HPDE6-E6E7 (cell line): ENCODE results near the gene GREB1L.

Experiments
- DNase-seq: peaks from one replicate; pipeline ENCODE4 v3.0.0; 2011; ENCODE audit warnings: missing footprints; ENCODE audit errors: extremely low spot score

The GREB1L gene

DNA sequence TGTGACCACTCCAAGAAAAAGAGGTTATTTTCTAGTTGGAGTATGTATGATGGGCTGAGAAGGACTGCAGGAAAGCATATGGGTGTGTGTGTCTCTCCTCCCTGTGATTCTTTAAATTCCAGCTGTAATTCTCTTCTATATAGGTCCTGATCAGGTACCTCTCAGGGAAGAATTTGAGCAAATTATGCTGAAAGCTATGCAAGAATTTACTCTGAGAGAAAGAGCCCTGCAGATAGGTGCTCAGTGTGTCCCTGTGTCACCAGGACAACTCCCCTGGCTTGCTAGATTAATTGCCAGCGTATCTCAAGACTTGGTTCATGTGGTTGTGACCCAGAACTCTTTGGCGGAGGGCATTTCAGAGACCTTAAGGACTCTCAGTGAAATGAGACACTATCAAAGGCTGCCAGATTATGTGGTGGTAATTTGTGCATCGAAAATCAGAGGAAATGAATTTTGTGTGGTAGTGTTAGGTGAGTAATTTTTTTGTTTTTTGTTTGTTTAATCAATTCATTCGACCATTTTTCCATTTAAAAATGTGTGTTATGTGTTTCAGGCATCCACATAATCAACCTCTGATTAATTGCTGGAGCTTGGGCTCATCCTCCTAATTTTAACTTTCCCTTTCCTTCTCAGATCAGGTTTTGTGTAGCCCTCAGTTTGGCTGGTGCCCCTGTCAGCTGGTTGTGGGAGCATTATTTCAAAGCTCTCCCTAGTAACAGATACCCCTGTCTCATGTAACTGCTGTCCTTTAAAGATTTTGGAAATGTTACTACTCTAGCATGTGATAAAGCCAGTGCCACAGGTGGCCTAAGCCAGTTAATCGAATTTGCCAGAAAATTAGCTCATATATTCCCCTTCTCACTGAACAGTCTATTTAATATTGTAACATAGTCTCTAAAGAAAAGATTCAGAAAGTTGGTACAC lies 207.6 kb downstream of the GREB1L start:
- DNase-seq, result no peak

DNA sequence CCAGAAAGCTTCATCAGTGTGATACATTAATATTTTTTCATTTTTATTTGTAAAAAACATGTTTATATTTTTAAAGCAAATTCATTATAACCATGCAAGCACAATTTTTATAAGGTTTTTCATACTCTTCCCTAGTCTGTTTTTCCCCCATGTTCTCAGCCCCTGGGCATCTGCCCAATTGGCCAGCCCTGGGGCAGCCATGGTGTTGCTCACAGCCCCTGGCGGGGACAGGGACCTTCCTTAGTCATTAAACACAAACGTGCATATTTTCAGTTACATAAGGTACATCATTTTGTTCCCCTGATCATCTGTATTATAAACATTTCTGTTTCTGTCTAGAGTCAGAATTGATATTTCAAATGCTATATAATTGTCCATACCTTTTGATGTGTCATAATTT lies 208.5 kb downstream of the GREB1L start:
- no peak for DNase-seq

DNA sequence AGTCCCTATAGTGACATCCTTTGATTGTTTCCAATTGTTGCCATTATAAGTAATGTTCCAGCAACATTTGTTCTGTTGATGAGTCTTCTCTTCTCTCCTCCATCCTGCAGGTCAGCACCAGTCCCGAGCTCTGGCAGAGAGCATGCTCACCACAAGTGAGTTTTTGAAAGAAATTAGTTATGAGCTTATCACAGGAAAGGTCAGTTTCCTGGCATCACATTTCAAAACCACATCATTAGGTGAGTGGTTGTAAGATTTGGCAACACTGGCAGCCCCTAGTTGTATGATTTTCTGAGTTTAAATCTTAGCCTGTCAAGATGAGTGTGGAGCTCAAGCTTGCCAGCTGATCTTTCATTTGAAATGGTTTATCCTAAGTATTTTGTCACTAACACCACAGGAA lies 208.9 kb downstream of the GREB1L start:
- DNase-seq, result no peak

DNA sequence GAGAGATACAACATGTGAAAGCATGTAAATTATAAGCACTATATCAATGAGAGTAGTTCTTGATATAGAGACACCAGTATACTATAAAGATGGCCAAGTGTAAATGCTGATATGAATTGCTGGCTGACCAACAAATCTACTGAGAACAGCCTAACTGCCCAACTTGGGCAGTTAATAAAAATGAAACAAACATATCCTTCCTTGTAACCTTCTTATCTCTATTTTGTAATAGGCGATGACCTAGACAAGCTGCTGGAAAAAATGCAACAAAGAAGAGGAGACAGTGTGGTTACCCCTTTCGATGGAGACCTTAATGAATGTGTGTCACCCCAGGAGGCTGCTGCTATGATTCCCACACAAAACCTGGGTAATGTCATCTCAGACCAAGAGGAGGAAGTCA lies 209.8 kb downstream of the GREB1L start:
- no peak for DNase-seq

DNA sequence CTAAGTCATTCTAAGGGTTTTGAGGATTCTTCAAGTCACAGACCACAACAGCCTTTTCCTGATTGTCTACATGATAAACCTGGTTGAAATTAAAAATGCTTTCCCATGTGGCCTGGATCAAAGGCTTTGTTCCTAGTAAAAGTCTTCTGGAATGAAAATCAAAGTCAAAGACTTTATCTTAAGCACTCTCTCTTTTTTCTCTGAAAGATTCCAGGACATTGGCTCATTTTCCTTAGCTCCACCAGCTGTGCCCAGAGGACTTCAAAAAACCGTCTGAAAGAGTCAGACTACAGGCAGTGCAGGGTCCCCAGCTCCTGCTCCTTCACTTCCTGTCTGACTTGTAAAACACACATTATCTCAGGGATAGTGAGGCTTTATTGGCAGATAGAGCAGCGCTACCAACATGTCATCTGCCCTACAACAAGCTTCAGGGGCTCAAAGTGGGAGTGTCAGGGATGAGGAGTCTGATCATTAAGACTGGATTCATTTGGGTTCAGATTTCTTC lies 210.3 kb downstream of the GREB1L start:
- DNase-seq, result no peak

DNA sequence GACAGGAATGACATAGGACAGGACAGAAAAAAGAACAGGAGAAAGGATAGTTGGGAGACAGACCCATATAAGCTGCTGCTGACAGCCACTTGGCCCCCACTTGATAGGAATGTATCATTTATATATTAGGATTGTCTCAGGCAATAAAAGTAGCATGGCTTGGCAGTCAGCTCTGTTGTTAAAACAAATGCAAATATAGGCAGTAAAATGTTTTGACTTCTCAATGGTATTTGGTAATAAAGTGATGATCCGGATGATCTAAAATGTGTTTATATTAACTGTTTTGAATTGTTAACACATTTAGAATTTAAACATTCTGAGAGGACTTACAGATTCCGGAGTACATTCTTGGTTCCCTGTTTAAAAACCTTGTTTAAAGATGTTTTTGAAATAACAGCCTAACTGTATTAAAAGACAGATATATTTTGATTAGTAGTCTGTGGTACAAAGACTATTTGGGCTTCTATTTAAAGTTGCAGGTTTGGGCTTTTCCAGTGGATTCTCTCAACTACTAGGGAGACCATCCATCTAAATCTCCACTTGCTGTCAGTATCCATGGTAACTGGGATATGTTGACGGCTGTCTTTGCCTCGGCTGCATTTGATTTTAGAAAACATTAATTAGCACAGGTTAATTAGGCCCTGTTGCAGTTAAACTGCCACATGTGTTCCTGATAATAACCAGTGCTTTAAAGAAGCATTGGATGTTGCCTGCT lies 210.9 kb downstream of the GREB1L start:
- DNase-seq, result no peak

DNA sequence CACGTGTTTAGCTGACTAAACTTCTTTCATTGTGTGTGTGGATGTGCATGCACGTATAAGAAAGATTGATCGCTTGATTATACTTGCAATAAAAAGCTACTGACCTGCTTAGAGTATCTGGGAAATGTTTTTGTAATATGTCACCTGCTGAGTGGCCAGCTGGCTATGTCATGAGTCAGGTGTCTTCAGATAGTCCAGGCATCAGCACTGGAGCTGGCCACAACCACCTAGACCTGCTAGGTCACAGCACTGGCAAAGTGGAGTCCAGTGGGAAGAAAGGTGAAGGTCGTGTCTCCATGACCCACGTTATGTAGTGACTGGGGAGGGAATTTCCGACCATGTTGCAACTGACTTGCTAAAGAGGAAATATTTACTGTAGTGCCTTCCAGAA lies 211.5 kb downstream of the GREB1L start:
- DNase-seq, result no peak

DNA sequence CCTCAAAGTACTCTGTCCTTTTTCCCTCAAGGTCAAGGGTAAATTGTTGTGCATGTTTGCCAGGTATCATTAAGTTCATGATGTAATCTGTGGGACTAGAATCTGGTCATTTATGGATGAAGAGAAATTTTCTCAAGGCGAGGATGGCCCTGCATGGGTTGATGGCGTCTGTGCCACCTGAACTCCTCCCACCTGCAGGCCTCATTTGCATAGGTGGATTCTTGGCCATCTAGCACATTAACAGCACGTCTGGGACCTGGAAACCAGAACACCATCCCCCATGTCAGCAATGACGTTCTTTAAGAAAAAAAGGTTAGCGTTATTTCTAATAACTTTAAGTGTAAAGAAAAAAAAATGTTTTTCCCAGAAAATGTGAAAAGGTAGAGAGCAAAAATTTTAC lies 212.7 kb downstream of the GREB1L start:
- no peak for DNase-seq

DNA sequence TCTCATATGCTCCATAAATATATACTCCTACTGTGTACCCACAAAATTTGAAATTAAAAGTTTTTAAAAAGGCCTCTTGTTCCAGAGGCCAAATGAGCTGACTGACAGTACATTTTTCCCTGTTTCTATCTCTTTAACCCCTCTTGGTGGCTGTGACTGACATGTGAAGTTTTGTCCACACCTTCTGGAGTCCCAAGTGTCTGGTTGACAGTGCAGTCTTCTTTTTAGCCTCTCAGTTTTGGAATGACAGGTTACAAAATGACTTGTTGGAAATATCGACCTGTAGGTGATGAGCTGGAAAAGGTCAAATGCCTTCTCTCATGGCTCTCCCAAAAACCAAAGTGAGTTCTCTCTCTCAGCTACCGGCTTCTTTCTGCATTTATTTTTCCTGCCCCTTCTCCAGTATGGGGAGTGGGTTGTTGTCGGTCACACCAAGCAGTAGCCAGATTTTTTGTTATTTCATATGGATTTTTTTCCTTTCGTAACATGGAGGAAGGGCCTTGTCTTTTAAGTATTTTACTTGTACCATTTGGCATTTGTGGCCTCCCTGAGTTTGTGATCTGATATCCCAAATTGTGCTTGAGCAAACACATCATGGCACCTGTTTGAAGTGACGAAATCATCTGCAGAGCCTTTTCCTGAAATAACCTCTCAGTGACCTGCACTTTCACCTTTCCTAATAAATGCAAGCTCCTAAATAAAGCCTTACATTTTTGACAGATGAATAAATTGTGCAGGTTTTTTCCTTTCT lies 214.6 kb downstream of the GREB1L start:
- no peak for DNase-seq

DNA sequence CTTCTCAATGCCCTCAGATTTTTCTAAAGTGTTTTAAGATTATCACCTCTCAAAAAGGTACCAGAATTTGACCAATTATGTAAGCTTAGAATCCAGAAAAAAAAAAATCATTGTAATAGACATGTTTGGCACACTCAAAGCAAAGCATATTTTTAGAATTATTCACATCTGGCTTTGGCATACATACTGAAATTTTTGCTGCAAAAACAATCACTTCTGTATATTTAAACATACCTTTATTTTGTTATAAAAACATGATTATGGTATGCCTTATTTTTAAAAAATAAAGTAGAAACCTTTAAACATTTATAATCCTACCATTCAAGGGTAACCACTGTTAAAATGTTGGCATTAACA lies 215.1 kb downstream of the GREB1L start:
- no peak for DNase-seq

DNA sequence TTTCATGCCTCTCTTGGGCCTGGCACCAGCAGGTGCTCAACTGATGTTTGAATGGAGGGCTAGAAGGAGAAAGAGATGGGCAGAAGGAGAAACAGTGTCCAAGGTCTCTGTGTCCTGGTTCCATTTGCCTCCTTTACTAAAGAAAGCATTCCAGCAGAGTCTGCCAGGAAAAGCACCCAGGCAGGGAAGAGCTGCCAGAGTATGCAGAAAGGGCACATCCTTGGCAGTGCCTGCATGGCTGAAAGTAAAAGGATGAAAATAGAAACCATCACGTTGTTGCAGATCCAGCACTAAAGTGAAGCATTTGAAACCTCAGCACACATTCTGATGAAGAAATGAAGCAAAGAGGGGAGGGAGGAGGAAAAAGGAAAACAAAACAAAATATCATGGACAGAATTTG lies 216.3 kb downstream of the GREB1L start:
- no peak for DNase-seq

DNA sequence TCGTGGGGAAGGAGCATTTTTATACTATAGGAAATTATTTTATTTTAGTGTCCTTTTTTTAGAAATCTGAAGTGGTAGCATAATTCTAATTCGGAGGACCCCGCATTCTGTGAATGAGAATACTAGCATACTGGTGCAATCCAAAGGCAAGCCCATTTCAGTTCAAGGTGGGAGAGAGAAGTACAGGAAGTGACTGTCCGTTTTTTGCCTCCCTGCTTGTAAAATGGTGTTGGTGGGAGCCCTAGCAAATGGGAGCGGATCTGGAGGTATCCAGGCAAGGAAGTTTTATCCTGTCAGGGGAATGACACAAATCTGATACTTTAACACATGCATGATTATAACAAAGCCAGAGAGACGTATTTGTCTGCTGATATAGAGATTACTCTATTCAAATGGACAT lies 216.8 kb downstream of the GREB1L start:
- no peak for DNase-seq

DNA sequence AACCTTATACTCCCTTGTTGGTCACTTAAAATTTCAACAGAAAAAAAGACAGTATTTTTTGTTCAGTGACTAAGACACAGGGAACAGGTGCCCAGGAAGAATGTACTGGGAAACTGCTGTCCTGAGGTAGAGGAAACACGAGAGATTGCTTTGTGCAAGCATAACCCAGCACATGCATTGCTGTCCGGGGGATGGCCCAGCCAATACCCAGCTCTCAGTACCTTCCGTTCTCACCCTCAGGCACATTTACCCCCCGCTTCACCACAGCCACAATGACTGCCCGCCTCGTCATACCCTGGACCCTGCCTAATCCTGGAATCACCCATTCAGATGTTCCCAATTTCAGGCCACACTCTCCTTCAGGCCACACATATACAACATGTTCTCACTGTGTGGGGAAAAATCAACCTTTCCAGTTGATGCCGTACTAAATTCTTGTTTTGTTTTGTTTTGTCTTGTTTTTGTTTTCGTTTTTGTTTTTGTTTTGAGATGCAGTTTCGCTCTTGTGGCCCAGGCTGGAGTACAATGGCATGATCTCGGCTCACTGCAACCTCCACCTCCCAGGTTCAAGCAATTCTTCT lies 217.8 kb downstream of the GREB1L start:
- DNase-seq, result no peak

DNA sequence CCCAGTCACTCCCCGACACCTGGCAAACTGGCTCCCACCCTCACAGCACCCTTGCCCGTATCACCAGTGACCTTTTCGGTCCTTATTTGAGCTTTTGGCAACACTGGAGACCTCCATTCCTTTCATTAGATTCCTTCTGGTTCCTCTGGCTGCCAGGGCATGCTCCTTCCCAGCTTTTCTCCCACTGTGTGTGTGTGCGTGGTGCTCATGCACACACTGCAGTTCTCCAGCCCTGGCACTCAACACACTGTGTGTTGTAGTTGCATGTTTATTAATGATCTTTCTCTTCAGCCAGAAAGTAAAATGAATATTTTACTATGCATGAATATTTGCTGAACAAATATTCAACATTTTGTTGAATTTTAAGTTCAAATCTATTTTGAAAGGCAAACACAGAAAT lies 219.4 kb downstream of the GREB1L start:
- no peak for DNase-seq

DNA sequence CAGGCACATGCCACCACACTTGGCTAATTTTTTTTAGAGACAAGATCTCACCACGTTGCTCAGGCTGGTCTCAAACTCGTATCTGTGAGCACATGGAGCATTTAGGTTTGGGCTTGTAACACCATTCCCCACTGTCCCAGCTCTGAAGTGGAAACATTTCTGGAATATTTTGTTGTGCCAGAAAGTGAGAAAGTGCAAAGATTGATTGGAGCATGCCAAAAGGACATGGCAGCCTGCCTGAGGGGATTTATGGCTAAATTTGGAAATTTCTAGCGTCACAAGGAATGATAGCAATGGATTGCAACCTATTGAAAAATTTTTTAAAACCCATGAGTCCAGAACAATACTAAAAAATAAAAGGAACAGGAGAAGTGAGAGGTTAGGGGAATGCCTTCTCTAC lies 221.7 kb downstream of the GREB1L start:
- no peak for DNase-seq

DNA sequence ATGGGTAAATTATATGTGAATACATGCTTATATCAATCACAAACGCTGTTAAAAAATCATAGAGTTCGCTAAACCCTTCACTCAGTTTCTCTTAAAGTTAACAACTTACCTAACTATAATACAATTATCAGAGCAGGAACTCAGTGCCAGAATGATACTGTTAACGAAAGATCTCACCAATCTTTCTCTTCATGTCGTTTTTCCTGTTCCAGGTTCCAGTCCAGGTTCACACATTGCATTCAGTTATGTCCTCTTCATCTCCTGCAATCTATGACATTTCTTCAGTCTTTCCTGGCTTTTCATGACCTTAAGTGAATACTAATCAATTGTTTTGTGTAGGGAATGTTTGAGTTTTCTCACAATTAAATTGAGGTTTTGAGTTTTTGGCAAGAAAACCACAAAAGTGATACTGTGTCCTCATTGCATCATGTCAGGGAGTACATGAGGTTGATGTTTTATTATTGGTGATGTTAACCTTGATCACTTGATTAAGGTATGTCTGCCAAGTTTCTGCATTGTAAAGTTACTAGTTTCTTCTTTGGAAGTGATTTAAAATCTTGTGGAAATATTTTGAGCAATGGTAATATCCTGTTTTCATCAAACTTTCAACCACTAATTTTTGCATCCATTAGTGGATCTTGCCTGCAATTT lies 226.6 kb downstream of the GREB1L start:
- DNase-seq, result no peak

DNA sequence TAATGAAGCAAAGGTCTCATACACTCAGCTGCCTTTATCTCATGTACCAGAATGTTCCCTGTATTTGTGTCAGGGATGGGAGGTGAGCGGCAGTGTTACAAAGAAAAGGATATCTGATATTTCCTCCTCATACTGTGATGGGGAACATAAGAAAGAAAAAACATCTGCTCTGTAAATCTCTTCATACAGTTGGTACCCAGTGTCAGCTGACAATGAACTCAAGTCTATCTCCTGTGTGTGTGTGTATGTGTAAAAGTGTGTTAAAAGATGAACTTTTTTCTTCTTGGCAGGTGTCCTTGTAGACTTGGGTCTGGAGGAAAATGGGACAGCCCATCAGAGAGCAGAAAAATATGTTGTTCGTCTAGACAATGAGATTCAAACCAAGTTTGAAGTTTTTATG lies 230.7 kb downstream of the GREB1L start:
- no peak for DNase-seq

DNA sequence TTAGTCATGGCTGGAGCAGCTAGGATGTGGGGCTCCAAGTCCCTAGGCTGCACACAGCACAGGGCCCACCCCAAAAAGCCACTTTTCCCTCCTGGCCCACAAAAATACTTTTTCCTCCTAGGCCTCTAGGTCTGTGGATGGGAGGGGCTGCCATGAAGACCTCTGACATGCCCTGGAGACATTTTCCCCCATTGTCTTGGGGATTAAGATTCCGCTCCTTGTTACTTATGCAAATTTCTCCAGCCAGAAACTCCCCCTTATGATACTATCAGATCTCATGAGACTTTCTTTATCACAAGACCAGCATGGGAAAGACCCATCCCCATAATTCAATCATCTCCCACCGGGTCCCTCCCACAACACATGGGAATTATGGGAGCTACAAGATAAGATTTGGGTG lies 232.6 kb downstream of the GREB1L start:
- no peak for DNase-seq

DNA sequence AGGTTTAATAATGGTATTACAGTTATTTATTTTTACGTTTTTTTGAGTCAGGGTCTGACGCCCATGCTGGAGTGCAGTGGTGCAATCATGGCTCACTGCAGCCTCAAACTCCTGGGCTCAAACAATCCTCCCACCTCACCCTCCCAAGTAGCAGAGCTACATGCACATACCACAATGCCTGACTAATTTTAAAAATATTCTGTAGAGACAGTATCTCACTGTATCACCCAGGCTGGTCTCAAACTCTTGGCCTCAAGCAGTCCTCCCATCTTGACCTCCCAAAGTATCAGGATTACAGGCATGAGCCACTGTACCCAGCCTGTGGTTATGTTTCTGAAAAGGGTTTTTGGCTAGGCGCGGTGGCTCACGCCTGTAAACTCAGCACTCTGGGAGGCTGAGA lies 237.7 kb downstream of the GREB1L start:
- no peak for DNase-seq

DNA sequence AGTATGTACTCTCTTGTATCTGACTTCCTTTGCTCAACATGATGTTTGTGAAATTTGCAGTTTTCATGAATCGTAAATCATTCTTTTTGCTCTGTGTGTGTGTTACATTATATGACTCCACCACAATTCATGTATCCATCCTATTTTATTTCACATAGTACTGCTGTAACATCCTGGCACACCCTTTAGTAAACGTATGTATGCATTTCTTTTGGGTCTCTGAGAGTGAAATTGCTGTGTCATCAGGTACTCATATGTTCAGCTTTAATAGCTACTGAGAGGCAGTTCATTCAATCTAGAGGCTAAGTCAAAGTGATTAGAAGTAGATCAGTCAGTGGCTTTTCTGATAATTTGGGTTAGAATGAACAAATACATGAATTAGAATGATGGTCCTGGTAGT lies 239.7 kb downstream of the GREB1L start:
- no peak for DNase-seq

DNA sequence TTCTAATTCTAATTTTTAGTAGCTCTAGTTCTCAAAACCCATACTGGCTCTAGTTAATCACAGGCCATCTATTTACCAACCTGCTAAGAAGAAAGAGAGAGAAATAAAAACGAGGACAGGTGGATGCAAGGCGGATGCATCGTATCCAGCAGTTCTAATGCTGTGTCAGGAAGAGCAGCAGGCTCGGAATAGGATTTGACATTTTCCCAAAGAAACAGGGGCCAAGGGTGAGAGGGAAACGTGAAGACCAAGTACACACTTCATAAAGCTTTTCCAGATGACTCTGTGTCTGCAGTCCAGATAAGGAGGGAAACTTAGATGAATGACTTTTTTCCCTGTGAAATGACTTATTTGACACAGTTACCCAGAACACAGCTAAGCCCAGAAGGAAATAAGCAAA lies 241.0 kb downstream of the GREB1L start:
- DNase-seq, result no peak
